Stimulated activated CD4-positive, alpha-beta T cell treated with anti-CD3 and anti-CD28 coated beads, Interleukin-15, amount 100 ng/mL, for 1 hour (primary cell): ENCODE measurements around the gene CDH24.

Experiments
- DNase-seq, 2 donors: peaks; one replicate each; pipeline ENCODE4 v3.0.0-alpha.2; 2020; ENCODE audit warnings: low read depth in 1 of 2, low spot score in 1 of 2

CDH24 gene

DNA sequence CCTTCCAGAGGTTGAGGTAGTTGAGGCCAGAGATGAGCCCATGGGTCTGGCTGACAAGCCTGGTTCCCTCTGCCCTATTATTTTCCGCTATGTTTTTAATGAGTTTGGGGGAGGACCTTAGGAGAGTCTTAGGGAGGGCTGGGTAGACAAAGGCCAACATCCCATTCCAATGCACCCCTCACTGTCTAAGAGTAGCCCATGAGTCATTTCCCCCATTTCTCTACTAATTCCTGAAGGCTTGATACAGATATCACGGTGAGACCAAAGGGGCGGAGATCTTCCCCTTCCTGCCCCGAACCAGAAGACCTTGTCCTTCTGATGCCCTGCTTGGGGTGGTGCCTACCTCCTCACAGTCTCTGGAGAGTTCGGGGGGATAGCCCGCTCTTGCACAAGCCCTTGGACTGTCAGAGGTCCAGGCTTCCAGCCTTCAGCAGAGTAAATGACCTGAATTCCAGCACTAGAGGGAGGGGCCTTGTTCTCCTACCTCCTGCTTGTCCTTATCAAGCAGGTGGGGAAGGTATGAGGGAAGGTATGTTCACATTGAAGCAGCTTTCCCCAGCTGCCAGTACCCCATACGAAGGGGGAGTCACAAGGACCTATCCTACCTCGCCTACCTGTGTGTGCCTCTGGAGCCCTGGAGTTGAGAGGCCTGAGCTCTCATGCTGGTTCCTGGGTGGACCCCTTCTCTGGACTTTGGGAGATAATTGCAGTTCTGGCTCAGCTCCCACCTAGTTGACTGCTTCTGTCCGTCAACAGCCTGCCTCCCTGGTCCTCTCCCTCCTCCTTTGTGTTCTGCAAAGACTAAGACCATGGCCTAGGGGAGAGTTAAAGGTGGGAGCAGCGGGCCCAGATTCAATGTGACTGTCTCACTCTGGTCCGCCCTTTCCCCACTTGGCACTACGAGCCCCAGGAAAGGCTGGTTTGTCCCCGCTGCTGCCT is 11.6 kb downstream of the CDH24 start:
- no peak for DNase-seq

DNA sequence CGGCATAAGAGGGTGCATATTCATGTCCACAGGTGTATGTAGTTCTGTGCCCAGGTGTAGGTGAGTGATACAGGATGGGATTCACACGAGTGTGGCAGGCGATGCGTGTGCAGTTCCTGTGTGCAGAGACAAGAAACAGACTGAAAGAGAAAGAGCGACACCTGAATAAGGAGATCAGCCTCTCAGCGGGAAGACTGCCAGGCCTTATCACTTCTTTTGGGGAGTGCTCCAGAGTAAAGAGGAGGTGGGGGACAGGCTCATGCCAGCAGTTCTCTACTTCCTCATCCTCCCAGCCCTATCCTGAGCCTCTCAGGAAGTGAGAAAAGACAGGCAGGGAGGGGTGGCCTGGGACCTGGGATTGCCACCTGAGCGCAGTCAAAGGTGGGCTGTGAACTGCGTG is 12.5 kb downstream of the CDH24 start:
- DNase-seq: no peak

DNA sequence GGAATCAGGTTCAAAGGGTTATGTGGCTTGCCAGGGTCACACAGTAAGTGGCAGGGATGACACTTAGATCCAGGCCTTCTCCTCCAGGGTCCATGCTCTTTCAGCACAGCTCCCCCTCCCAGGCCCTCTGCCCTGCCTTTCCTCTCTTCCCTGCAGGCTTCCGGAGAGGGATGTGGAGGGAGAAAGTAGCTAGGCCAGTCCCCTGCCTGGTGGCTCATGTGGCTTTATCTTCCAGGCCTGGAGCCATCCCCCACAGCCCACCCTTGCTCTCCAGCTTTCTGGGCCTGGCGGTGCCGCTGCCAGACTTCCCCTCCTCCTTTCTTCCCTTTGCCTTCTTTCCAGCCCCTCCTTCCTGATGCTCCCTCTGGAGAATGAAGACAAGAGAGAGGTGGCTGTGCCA is 13.6 kb downstream of the CDH24 start:
- DNase-seq: no peak

DNA sequence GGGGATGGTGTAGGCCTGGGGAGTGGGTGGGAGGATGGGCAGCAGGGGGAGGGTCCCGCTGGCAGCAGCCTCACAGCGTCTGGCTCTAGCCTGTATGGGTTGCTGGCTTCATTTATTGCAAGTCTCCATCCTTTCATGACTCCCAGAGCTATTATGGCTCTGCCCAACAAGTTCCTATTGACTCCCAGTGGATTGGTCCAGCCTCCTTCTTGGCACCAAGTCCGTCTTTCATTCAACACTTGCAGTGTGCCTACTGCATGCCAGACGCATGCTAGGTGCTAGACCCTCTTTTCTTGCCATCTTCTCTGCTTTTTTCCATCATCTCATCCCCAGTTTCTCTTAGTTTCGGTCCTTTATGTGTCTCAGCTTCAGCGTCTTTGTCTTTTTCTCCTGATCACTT is 14.2 kb downstream of the CDH24 start:
- DNase-seq: no peak

DNA sequence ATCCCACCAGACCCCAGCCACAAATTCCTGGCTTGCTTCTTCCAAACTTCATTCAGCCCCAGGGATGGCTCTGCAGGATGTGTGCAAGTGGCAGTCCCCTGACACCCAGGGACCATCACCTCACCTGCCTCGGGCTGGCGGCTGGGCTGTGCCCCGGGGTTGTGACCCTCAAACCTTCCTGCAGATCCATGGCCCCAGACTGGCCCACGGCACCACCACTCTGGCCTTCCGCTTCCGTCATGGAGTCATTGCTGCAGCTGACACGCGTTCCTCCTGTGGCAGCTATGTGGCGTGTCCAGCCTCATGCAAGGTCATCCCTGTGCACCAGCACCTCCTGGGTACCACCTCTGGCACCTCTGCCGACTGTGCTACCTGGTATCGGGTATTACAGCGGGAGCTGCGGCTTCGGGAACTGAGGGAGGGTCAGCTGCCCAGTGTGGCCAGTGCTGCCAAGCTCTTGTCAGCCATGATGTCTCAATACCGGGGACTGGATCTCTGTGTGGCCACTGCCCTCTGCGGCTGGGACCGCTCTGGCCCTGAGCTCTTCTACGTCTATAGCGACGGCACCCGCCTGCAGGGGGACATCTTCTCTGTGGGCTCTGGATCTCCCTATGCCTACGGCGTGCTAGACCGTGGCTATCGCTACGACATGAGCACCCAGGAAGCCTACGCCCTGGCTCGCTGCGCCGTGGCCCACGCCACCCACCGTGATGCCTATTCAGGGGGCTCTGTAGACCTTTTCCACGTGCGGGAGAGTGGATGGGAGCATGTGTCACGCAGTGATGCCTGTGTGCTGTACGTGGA is 15.0 kb downstream of the CDH24 start, which contains the start of gene PSMB11:
Gene PSMB11, plus strand, starts transcription at position 51 of the 804 bp plus-strand sequence. Its CDS starts 14 bp downstream, at position 65.
- DNase-seq: no peak

DNA sequence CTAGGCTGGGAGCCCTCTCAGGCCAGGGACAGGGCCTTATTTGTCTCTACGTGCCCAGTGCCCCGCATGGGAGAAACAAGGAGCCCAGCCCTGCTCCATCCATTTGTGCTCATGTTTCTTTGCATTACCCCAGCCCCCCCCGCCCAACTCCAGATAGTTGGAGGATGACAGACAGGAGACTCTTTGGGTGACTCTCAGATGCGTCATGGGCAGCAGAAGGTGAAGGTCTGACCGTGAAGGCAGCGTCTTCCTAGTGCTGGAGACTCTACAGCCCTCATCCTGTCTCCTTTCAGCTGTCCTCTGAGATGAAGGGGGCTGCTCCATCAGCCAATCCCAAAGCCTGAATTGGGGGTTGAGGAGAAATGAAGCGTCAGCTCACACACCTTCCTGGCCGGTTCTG is 15.6 kb downstream of the CDH24 start:
- no peak for DNase-seq

DNA sequence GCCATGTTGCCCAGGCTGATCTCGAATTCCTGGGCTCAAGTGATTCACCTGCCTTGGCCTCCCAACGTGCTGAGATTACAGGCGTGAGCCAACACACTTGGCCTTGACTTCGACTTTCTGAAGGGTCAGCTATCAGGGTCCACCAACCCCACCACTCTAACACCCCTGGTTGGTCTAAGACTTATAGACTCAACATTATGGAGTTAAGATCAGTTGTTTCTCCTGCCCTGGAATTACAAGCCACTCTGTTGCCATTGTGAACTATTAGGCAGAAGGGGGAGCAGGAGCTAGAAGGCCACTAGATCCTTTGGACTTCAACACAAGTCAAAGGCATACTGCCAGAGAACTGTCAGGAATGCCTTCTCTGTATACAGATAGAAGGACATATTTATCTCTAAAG is 17.2 kb downstream of the CDH24 start:
- DNase-seq: no peak

DNA sequence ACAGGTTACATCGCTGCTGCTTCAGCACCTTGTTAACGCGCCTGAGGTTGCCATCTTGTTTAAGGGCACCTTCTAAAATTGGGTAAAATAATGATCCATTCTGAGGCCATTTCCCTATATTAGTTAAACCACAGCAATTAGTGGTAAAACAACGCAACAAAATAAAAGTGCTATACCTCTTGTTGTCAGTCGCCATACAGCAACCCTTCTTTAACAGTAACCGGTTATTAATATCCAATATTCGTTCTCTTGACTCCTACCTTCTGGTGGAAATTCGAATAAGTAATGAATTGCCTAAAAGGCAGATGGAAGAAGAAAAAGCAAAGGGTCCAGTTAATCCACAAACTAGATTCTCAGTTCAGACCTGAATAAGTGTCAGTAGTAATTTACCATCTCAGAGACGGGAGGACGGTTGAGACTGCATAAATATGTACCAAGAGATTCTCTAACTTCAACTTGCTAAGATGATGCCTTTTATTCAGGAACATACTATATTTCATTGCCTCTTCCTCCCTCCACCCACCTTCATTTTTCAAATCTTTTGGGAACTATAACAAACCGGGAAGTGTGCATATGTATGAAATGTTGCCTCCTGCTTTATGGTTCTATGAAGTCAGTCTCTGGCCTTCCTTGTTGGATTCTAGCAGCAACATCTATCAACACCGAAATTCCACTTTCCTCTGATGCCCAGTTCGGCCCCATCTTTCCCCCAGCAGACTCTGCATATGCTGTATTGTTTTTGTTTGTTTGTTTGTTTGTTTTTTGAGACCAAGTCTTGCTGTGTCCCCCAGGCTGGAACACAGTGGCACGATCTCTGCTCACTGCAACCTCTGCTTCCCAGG is 21.8 kb downstream of the CDH24 start:
- no peak for DNase-seq

DNA sequence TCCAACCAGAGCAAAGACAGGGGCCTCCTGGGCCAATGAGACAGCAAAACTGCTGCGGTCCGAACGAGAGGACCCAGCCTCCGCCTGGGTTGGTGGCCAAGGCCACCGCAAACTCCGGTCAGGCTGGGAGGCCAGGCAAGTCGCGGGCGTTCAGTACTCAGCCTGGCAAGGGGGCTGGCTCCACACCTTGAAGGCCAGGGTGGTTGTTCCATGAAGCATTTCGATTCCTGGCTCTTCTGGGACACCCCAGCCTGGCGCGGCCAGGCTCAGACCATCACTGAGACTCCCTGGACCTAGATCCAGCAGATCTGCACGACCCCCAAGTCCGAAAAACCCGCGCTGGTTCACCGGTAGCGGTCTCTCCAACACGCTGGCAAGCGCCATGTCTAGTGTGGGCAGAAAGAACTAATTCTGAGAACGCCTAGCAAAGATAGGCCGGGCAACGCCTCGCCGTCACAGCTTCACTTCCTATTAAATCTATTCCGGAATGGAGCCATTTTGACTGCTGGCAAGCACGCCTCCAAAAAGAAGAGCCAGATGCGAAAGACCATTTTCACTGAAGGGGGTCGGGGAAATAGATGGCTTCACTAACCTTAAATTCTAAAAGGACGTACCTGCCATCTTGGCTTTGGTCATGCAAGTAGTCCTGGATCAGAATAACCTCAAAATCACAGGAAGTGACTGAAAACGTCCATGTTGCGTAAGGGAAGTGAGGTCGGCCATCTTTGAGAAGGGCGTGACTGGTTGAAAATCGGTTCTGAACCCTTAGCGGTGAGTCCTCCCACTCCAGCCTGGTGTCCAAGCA is 22.6 kb downstream of the CDH24 start, which contains the start of gene PSMB5:
Gene PSMB5, minus strand, starts transcription at position 403 of the 805 bp plus-strand sequence. Its CDS starts 19 bp downstream, at position 384.
- DNase-seq: peak; percentile 67 to 69

DNA sequence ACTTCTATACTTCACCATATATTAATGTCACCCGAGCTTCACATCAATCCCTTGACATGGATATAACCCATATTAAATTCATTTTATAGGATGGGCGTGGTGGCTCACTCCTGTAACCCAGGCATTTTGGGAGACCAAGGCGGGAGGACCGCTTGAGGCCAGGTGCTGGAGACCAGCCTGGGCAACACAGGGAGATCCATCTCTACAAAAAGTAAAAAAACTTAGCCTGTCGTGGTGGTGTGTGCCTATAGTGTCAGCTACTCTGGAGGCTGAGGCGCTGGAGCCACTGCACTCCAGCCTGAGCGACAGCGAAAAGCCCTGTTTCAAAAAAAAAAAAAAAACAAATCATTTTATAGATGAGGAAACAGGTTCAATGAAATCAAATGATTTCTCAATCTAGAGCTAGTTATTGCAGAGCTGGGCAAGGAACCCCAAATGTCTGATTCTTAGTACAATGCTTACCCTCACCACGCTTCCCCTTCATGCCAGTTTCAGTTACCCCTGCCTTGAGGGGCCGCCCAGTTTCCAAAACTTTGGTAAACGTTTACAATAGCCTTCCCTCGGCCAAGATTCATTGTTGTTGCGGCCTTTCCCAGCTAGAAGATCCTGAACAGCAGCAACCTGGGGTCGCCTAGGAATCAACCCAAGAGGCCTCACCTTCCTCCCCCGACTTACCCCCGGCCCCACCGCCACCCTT is 23.4 kb downstream of the CDH24 start:
- no peak for DNase-seq

DNA sequence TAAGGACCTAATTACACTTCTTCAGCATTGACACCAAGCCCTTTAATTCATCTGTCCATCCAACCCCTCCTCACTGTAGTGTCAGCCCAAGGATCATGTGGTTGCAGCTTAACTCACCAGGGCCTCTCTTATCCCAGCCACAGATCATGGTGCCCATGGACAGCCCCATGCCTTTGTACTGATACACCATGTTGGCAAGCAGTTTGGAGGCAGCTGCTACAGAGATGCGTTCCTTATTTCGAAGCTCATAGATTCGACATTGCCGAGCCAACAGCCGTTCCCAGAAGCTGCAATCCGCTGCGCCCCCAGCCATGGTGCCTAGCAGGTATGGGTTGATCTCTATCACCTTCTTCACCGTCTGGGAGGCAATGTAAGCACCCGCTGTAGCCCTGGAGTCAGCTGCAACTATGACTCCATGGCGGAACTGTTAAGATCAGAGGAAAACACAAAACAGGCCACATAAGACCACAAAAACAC is 24.0 kb downstream of the CDH24 start:
- DNase-seq: no peak

DNA sequence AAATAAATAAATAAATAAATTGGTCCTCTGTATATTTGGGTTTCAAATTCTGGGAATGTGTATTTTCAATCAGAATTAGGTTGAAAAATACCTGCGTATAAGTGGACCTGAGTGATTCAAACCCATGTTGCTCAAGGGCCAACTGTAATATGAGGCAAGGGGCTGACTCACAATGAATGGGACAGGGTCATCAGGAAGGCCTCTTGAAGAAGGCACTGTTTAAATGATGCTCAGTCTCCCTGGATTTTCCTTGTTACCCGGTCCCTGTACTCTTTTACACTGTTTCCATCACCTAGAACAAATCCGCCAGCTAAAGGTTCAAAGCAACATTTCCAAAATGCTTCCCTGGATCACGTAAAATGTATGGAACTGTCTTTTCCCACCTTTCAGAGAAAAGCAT is 26.4 kb downstream of the CDH24 start:
- no peak for DNase-seq

DNA sequence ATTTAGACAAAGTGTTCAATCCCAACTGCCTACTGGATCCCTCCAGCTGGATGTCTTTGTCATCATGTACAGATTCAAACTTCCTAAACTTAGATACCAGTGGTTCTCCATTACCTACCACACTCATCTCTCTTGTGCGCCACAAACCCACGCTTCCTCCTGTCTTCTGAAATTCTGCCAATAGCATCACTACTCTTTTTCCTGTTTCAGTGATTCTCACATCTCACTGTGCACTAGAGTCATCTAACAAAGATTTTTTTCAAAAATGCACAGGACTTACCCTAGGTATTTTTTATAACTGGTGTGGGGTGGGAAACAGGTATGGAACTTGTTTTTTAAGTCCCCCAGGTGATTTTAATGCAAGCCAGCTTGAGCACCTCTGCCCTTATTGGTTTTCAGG is 28.5 kb downstream of the CDH24 start:
- no peak for DNase-seq

DNA sequence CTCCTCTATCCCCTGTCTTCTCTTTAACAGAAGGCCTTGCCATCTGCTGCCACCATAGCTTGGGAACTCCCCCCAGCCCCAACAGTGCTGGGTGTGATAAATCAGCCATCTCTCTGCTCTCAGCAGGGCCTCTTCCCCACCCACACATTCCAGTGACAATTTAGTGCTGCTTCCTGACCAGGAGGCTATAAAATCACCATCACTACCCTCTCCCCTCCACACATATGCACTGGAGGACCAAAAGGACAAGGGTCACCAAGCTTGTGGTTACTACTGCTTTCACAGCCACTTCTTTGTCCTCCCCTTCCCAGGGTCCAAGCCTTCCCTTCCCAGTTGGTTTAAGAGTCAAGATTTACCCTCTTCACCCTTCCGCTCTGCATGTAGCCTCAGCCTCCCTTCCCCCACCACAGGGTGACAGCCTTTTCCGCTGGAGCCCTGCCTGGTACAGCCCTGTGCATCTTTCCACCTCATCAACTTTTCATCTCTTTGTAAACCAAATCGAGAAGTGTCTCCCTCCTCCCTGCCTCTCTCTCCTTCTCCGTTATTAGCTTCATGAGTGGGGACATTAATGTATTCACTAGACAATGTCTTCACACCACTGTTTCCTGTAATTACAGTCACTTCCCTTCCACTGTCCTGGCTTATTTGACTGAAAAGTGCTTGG is 32.0 kb downstream of the CDH24 start:
- no peak for DNase-seq

DNA sequence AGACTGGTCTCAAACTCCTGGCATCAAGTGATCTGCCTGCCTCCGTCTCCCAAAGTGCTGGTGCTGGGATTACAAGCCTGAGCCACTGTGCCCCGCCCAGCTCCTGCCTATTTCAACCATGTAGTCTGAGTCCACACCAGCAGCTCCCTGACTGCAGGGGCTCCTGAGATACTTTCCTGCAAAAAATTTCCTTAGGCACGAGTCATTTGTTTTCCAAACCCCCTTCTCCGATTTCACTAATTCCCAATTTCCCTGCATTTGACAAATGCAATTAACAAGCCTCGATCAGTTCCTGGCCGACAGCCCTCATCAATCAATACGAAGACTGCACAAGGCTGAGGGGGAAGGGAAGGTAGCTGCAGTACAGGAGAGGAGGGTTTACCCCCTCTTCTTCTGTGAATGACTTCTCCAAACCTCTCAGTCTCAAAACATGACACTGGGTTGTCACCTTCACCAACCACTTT is 32.7 kb downstream of the CDH24 start:
- DNase-seq: no peak

DNA sequence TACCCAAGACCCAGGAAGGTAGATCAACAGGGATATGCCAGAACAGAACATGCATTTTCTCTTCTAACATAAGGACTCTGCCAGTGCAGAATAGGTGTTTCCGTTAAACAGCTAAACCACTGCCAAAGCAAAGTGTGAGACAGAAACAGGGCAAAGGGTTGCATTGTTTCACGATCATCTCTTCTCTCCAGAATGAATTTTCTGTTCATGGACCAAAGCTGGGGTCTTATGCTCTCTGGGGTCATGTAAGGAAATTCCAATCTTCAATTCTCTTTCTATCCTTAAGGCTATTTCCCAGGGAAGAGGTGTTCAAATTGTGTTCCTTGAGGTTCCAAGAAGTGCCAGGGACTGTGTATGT is 33.5 kb downstream of the CDH24 start:
- DNase-seq: no peak

DNA sequence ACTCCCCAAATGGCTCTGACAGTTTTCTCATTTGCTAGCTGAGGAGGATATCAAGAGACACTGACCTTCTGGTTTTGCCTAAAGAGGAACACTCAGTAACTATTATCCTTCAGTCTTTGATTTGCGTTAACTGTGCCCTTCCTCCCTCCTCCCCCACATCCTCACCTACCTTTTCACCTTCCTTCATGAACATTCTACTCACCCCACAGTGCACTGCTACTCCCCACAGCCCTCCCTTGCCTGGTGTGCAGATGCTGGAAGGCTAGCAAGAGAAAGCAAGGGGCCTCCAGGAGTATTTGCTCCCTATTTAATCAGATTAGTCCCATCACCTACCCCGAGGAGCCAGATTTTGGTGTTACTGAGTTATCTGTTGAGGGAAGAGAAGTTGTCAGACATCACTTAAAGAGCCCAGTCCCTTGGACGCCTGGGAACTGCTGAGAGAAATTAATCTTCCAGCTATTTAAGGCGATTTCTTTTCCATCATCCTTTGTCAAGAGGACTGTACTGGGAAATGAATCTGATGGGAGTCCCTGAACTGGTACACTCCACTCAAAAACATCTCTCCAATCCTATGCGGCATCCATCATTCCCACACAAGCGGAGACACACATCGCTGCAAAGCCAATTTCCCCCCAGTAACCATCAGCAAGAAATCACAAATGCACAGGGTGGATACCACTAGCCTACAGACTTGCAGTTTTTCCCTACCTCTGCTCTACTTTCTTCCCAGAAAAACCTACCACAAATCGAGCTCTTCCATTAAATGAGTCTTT is 34.1 kb downstream of the CDH24 start:
- no peak for DNase-seq

DNA sequence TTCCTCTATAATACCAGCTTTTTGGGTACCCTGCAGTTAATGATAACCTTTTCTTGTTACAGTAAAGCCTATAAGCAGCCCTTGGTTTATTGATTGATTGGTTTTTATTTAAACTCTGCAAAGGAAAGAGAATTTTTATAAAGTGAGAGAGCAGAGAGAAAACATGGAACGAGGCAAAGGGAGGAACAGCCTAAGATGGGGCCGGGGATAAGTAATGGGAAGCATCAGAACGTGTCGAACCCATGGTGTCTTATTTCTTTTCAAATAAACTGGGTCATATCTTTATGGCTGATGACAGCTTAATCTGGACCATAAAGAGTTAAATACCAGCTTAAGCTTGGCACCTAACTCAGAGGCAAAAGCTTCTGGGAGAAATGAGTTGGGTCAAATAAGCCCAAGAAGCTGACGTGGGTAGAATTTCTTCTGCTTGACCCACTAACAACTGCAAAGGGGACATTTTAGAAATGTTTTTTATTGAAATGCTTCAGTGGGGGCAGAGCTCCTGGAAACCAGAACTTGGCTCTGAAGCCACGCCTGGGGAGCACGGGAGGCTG is 35.4 kb downstream of the CDH24 start:
- DNase-seq: no peak
